GM18861 (cell line): Measurements from ENCODE around the gene INTS1.

Source experiments
- ATAC-seq: cut with Tn5 transposase; IDR thresholded peaks from one replicate; pipeline ENCODE4 v1.9.1; 2021; ENCODE audit not compliant: unreplicated experiment

The INTS1 gene

GRCh38 chr7:1503816-1504775 is at the start of gene INTS1:
Gene INTS1, minus strand, starts transcription at chr7:1504389. Its CDS starts 429 bp downstream, at chr7:1503960.
- peak; percentile 74 for ATAC-seq

GRCh38 chr7:1553512-1554210 is 49.5 kb upstream of the INTS1 start:
- no peak for ATAC-seq

GRCh38 chr7:1552200-1552599 is 48.0 kb upstream of the INTS1 start:
- ATAC-seq, result no peak

- no peak for ATAC-seq
Measured at GRCh38 chr7:1550846-1551155, 46.6 kb upstream of the INTS1 start.

- ATAC-seq, result no peak
Measured at GRCh38 chr7:1550005-1550845, 46.0 kb upstream of the INTS1 start.

- no peak for ATAC-seq
Measured at GRCh38 chr7:1549357-1550004, 45.3 kb upstream of the INTS1 start.

GRCh38 chr7:1548944-1549343 is 44.8 kb upstream of the INTS1 start:
- no peak for ATAC-seq

- ATAC-seq, result no peak
Measured at GRCh38 chr7:1548438-1548831, 44.2 kb upstream of the INTS1 start.

GRCh38 chr7:1547777-1548437 is 43.7 kb upstream of the INTS1 start:
- ATAC-seq, result no peak

GRCh38 chr7:1546909-1547776 is 43.0 kb upstream of the INTS1 start:
- no peak for ATAC-seq

GRCh38 chr7:1546274-1546908 is 42.2 kb upstream of the INTS1 start:
- no peak for ATAC-seq

GRCh38 chr7:1545417-1546246 is 41.4 kb upstream of the INTS1 start:
- no peak for ATAC-seq

- ATAC-seq, result no peak
Measured at GRCh38 chr7:1544896-1545416, 40.8 kb upstream of the INTS1 start.

- ATAC-seq, result no peak
Measured at GRCh38 chr7:1544178-1544895, 40.1 kb upstream of the INTS1 start.

- no peak for ATAC-seq
Measured at GRCh38 chr7:1543826-1544177, 39.6 kb upstream of the INTS1 start.

- no peak for ATAC-seq
Measured at GRCh38 chr7:1542841-1543747, 38.9 kb upstream of the INTS1 start.
